ENCODE measurements around the gene TOB1.

- TF ChIP-seq CTCF (conservative IDR thresholded peaks at IDR 0.05) (0 out of 2 replicates have a peak, but pooled peaks have one; percentile 13), EZH2 (IDR thresholded peaks at IDR 0.05; ENCODE audit: low read depth) (no peak)
These were observed 802 bp upstream of the TOB1 start for GRCh38 chr17:50866950-50867362.

All from PC-9 (cell line).